ENCODE results near the gene CHRM1.

DNA sequence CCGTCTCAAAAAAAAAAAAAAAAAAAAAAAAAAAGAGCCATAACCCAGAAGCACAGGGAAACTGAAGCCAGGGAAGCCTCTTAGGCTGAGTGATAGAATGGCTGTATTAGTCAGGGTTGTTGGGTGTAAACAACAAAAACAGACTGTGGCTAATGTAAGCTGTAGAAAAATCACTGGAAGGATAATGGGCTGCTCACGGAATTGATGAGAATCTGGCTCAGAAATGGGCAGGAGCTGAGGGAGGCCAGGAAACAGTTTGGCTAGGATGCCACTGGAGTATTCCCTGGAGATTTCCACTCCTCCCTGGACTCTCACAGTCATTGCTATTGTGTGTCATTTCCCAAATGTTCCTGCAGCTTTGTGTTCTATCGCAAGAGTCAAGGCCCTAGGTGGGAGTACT is 41.2 kb upstream of the CHRM1 start:
- TF ChIP-seq, protein P1, sequence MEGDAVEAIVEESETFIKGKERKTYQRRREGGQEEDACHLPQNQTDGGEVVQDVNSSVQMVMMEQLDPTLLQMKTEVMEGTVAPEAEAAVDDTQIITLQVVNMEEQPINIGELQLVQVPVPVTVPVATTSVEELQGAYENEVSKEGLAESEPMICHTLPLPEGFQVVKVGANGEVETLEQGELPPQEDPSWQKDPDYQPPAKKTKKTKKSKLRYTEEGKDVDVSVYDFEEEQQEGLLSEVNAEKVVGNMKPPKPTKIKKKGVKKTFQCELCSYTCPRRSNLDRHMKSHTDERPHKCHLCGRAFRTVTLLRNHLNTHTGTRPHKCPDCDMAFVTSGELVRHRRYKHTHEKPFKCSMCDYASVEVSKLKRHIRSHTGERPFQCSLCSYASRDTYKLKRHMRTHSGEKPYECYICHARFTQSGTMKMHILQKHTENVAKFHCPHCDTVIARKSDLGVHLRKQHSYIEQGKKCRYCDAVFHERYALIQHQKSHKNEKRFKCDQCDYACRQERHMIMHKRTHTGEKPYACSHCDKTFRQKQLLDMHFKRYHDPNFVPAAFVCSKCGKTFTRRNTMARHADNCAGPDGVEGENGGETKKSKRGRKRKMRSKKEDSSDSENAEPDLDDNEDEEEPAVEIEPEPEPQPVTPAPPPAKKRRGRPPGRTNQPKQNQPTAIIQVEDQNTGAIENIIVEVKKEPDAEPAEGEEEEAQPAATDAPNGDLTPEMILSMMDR (IDR thresholded peaks at IDR 0.05; ENCODE audit: insufficient read depth, low read depth, low read length): no peak
- TF ChIP-seq EZH2 (IDR thresholded peaks at IDR 0.05; ENCODE audit: insufficient read depth, low read length): no peak
